Brain microvascular endothelial cell (primary cell): Measurements from ENCODE around the gene KLHL22.
"Not testable (repeated sequence)": the region's sequence is repeated elsewhere in the genome, so short reads cannot be mapped to it uniquely, and the experiment has no call there.

Experiments
- DNase-seq: peaks from one replicate; pipeline ENCODE4 v3.0.0-alpha.2; 2020
- H3K27ac ChIP-seq: fragments of 250-450 bp; sonication (Bioruptor Pico); 2 replicates; pipeline ENCODE4 v1.5.1; 2020; ENCODE audit warnings: mild to moderate bottlenecking, moderate library complexity
- H3K27me3 ChIP-seq: fragments of 250-450 bp; sonication (Bioruptor Pico); replicated peaks from 2 replicates; pipeline ENCODE4 v1.5.1; 2020; ENCODE audit warnings: mild to moderate bottlenecking
- H3K36me3 ChIP-seq: fragments of 250-450 bp; sonication (Bioruptor Pico); replicated peaks from 2 replicates; pipeline ENCODE4 v1.5.1; 2020; ENCODE audit warnings: mild to moderate bottlenecking
- H3K4me3 ChIP-seq: 2 replicates; pipeline ENCODE4 v1.5.1; 2011; ENCODE audit warnings: low read depth, mild to moderate bottlenecking, control low read depth, low read length, moderate library complexity
- in situ Hi-C: cut with HindIII; loops from 2 replicates; pipeline ENCODE4 v1.10.0; 2017; ENCODE audit warnings: low sequenced_read_pairs, low pct_ligation_motif_present
- TF ChIP-seq, protein P1 (sequence below): IDR thresholded peaks from 2 replicates; pipeline ENCODE4 v1.5.1; 2011; ENCODE audit warnings: low read depth, mild to moderate bottlenecking, moderate library complexity, low read length, control low read depth, inconsistent platforms; ENCODE audit errors: missing control alignments

KLHL22 gene

GRCh38 chr22:20455709-20456063 lies 39.9 kb downstream of the KLHL22 start:
- in situ Hi-C loops = no loop called here
- no peak overlapping the region for H3K27ac ChIP-seq
- TF ChIP-seq, protein P1, sequence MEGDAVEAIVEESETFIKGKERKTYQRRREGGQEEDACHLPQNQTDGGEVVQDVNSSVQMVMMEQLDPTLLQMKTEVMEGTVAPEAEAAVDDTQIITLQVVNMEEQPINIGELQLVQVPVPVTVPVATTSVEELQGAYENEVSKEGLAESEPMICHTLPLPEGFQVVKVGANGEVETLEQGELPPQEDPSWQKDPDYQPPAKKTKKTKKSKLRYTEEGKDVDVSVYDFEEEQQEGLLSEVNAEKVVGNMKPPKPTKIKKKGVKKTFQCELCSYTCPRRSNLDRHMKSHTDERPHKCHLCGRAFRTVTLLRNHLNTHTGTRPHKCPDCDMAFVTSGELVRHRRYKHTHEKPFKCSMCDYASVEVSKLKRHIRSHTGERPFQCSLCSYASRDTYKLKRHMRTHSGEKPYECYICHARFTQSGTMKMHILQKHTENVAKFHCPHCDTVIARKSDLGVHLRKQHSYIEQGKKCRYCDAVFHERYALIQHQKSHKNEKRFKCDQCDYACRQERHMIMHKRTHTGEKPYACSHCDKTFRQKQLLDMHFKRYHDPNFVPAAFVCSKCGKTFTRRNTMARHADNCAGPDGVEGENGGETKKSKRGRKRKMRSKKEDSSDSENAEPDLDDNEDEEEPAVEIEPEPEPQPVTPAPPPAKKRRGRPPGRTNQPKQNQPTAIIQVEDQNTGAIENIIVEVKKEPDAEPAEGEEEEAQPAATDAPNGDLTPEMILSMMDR = no peak
- H3K4me3 ChIP-seq = no peak overlapping the region
- DNase-seq = no peak
- no peaks in the 10 kb centered on the region for H3K27me3 ChIP-seq
- peaks cover 3% of the 10 kb centered on the region for H3K36me3 ChIP-seq

DNA sequence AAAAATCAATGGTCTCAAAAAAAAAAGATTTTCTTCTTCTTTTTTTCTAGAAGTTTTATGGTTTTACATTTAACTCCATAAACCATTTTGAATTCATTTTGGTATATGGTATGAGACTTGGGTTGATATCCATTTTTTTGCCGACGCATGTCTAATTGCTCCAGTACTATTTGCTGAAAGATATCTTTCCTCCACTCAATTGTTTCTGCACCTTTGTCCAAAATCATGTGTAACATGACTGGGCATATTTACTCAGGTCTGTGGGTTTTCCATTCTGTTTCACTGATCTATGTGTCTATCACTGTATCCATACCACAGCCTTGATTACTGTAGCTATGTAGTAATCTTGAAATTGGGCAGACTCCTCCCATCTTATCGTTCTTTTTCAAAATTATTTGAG lies 42.4 kb downstream of the KLHL22 start:
- in situ Hi-C loops = no loop called here
- H3K27ac ChIP-seq = no peak overlapping the region
- H3K4me3 ChIP-seq = no peak overlapping the region
- H3K27me3 ChIP-seq = no peaks in the 10 kb centered on the region
- DNase-seq = no peak
- peaks cover 3% of the 10 kb centered on the region for H3K36me3 ChIP-seq
- TF ChIP-seq, protein P1 = no peak

GRCh38 chr22:20451920-20452319 lies 43.7 kb downstream of the KLHL22 start:
- Histone ChIP-seq H3K4me3 (no peak overlapping the region), H3K27ac (no peak overlapping the region), H3K27me3 (no peaks in the 10 kb centered on the region), H3K36me3 (no peaks in the 10 kb centered on the region)
- in situ Hi-C loops = no loop called here
- DNase-seq = no peak
- TF ChIP-seq, protein P1 = no peak

- H3K4me3 ChIP-seq, in situ Hi-C loops, H3K27ac ChIP-seq, H3K27me3 ChIP-seq, H3K36me3 ChIP-seq, DNase-seq: not testable (repeated sequence)
Observed at GRCh38 chr22:20451129-20451778, 44.3 kb downstream of the KLHL22 start.

- Histone ChIP-seq H3K4me3 (no peak overlapping the region), H3K27me3 (no peaks in the 10 kb centered on the region), H3K27ac (no peak overlapping the region), H3K36me3 (no peaks in the 10 kb centered on the region)
- TF ChIP-seq, protein P1 = no peak
- no peak for DNase-seq
- in situ Hi-C loops = no loop called here
Observed at GRCh38 chr22:20450551-20450906, 45.1 kb downstream of the KLHL22 start.

GRCh38 chr22:20449819-20450550 lies 45.6 kb downstream of the KLHL22 start:
- in situ Hi-C loops = no loop called here
- no peak for DNase-seq
- no peaks in the 10 kb centered on the region for H3K27me3 ChIP-seq
- H3K27ac ChIP-seq = no peak overlapping the region
- H3K4me3 ChIP-seq = no peak overlapping the region
- no peaks in the 10 kb centered on the region for H3K36me3 ChIP-seq
- TF ChIP-seq, protein P1 = no peak
